ENCODE results near the gene RNH1. TPM values are rescaled to one million over a fixed set of nuclear protein-coding genes. Genes with fewer than 3 reads are reported as not detected.

The RNH1 gene
- total RNA-seq, 4 donors from 2014 or later, result 218 to 259 (median 230) TPM

DNA sequence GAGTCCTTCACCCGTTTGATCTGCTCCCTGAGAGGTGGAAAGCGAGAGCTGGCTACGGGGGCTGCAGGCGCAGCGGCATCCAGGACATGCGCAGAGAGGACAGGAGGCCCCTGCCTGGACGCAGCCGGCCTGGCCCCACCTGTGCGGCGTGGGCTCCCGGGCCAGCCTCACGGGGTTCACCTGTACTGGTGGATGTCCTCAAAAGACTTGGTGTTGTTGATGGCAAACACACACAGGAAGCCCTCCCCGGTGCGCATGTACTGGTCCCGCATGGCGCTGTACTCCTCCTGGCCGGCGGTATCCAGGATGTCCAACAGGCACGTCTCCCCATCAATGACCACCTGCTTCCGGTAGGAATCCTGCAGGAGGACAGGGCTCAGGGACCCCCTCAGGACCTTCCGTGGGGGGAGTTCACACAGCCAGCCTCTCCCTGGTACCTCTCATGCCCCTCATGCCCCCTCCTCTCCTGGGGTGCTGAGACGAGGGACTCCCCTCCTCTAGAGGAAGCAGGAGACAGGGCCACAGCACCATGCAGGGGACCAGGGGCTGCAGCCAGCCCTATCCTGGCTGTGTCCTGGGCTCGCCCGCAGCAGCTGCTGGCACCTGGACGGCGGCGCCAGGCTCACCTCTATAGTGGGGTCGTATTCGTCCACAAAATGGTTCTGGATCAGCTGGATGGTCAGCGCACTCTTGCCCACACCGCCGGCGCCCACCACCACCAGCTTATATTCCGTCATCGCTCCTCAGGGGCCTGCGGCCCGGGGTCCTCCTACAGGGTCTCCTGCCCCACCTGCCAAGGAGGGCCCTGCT lies 26.7 kb upstream of the RNH1 start:
- DNase-seq (ENCODE audit: low spot score) (no peak), ATAC-seq (ENCODE audit: low FRiP score) (no peak)

DNA sequence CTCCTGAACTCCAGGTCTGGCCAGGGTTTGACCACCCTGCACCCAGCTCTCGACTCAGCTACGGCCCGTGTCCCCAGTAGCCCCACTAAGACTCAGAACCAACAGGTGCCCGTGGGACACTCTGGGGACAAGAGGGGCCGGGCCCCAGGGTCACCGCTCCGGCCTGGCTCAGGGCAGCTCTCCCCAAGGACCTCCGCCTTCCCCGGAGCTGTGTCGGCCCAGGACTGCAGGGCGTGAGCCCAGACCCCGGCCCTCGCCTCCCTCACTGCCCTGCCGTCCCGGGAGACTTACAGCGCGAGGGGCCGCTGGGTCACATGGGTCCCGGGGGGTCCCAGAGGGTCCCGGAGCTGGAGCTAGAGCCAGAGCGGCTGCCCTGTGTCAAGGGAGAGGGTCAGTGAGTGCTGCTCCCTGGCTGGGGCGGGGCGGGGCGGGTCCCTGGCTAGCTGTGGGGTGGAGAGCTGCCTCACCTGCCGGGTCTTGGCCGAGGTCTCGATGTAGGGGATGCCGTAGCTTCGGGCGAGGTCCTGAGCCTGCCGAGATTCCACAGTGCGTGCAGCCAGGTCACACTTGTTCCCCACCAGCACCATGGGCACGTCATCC lies 26.0 kb upstream of the RNH1 start:
- TF ChIP-seq, protein P1, sequence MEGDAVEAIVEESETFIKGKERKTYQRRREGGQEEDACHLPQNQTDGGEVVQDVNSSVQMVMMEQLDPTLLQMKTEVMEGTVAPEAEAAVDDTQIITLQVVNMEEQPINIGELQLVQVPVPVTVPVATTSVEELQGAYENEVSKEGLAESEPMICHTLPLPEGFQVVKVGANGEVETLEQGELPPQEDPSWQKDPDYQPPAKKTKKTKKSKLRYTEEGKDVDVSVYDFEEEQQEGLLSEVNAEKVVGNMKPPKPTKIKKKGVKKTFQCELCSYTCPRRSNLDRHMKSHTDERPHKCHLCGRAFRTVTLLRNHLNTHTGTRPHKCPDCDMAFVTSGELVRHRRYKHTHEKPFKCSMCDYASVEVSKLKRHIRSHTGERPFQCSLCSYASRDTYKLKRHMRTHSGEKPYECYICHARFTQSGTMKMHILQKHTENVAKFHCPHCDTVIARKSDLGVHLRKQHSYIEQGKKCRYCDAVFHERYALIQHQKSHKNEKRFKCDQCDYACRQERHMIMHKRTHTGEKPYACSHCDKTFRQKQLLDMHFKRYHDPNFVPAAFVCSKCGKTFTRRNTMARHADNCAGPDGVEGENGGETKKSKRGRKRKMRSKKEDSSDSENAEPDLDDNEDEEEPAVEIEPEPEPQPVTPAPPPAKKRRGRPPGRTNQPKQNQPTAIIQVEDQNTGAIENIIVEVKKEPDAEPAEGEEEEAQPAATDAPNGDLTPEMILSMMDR (IDR thresholded peaks at IDR 0.05), result no peak
- DNase-seq (ENCODE audit: low spot score) (no peak), ATAC-seq (ENCODE audit: low FRiP score) (no peak)

More for the DNA sequence above, 26.7 kb upstream of the RNH1 start:
- TF ChIP-seq, protein P1 (IDR thresholded peaks at IDR 0.05), result no peak

DNA sequence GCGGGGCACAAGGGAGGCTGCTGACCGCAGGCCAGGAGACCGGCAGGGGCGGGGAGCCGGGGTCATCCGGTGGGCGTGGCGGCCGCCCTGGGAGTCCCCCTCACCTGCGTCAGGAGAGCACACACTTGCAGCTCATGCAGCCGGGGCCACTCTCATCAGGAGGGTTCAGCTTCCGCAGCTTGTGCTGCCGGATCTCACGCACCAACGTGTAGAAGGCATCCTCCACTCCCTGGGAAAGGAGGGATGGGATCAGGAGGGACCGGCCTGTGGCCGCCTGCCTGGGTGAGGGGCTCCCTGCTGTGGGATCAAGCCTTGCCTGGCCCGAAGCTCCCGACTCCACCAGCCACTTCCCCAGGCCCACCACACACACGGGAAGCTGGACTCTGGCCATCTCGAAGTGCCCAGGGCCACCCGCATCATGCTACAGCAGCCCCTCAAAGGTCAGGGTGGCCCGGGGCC lies 25.5 kb upstream of the RNH1 start:
- DNase-seq (ENCODE audit: low spot score), result no peak
- ATAC-seq (ENCODE audit: low FRiP score), result no peak
- TF ChIP-seq, protein P1 (IDR thresholded peaks at IDR 0.05), result no peak

DNA sequence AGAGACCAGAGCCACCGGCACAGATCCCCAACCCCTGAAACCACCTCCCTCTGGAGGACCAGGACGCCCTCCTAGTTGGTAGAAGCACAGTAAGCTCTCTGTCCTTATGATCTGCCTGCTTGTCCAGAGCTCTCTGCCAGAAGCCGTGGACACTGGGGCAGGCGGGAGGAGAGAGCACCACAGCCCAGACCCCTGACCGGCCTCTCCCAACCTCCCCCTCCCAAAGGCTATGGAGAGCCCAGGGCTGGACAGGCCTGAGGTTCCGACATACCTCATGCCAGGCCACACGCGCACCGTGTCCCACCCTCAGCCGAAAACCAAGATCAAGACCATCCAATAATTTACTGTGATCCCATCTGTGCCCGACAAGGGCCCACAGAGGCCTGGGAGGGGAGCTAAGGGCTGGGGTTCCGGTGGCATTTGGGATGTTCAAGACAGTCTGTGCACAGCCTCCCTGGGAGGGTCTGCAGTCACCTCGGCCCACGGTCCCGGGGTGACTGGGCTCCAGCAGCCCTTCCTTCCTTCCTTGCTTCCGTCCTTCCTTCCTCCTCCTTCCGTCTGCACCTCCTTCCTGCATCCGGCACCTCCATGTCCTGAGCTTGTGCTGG lies 25.0 kb upstream of the RNH1 start:
- ATAC-seq (ENCODE audit: low FRiP score) (no peak), DNase-seq (ENCODE audit: low spot score) (no peak)
- TF ChIP-seq, protein P1 (IDR thresholded peaks at IDR 0.05), result no peak

DNA sequence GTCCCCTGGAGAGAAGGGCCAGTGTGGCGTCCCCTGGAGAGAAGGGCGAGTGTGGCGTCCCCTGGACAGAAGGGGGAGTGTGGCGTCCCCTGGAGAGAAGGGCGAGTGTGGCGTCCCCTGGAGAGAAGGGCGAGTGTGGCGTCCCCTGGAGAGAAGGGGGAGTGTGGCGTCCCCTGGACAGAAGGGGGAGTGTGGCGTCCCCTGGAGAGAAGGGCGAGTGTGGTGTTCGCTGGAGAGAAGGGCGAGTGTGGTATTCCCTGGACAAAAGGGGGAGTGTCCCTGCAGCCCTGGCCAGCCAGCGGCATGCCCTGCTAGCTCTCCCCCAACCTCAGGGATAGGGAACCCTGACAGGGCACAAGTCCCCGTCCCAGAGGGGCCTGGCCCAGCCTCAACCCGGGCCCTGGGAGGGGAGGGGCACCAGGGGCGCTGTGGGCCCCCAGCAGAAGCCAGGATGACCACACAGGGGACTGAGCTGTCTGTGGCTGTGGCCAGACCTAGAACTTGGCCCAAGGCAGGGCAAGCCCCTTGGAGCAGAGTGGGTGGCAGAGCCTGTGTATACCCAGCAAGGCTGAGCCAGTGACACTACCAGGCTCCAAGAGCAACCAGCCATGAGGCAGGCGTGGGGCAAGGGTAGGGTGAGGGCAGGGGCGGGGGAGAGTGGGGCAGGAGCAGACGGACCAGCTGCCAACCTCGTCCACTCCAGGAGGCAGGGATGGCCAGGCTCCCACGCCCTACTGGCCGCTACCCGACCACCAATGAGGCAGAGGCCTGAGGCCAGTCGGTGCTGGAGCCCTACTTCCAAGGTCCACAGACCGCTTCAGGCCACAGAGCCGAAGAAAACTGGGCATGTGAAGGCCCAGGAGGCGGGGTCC lies 24.2 kb upstream of the RNH1 start:
- DNase-seq (ENCODE audit: low spot score), result no peak

More for the DNA sequence above, 24.2 kb upstream of the RNH1 start:
- TF ChIP-seq, protein P1 (IDR thresholded peaks at IDR 0.05), result no peak
- no peak for ATAC-seq (ENCODE audit: low FRiP score)
